Panc1 (cell line): Measurements from ENCODE around the gene LZTFL1. TPM values are rescaled to one million over a fixed set of nuclear protein-coding genes. Genes with fewer than 3 reads are reported as not detected.

Source experiments
- ATAC-seq: fragments of 200-7000 bp; cut with Tn5 transposase; 2 replicates; pipeline ENCODE4 v1.9.1; 2020; ENCODE audit warnings: mild to moderate bottlenecking, moderate library complexity
- BruUV-seq: library from RNA; stranded (reverse); fragments of 400-500 nt; replicated peaks from 2 replicates; lab custom pipeline; 2021; lab: Mats Ljungman, UMichigan
- CTCF ChIA-PET: fragments of 300-600 bp; sonication (Branson Sonifier 250); formaldehyde crosslinking; loops from one replicate; lab custom pipeline; 2022; ENCODE audit warnings: antibody characterized with exemption; lab: Charles Lee
- POLR2A ChIA-PET: fragments of 300-600 bp; sonication (Branson Sonifier 250); formaldehyde crosslinking; loops from one replicate; lab custom pipeline; 2022; ENCODE audit warnings: antibody characterized with exemption; lab: Charles Lee
- DNase-seq: peaks from one replicate; pipeline ENCODE4 v3.0.0-alpha.2; 2010; ENCODE audit warnings: low read depth, low spot score
- H3K27ac ChIP-seq: 2 replicates; pipeline ENCODE4 v1.5.1; 2011; ENCODE audit warnings: mild to moderate bottlenecking, low read length, inconsistent platforms
- H3K27me3 ChIP-seq: fragments of 200-500 bp; sonication (Bioruptor generic); 2 replicates; pipeline ENCODE4 v1.6.0; 2014; ENCODE audit warnings: low read length, inconsistent platforms; ENCODE audit not compliant: control insufficient read depth, insufficient read depth
- H3K36me3 ChIP-seq: fragments of 200-500 bp; sonication (Bioruptor generic); 2 replicates; pipeline ENCODE4 v1.5.1; 2014; ENCODE audit warnings: inconsistent platforms, mild to moderate bottlenecking, low read length, moderate library complexity; ENCODE audit not compliant: control insufficient read depth, insufficient read depth
- H3K4me1 ChIP-seq: 2 replicates; pipeline ENCODE4 v1.5.1; 2011; ENCODE audit warnings: inconsistent platforms, mild to moderate bottlenecking, low read length, moderate library complexity; ENCODE audit not compliant: control insufficient read depth, insufficient read depth
- H3K4me3 ChIP-seq, 2 experiments: 2 replicates each; pipeline ENCODE4 v1.5.1; 2011 to 2012; ENCODE audit warnings: low read depth in 2 of 2, low read length in 2 of 2, mild to moderate bottlenecking in 2 of 2, inconsistent platforms in 1 of 2, moderate library complexity in 1 of 2
- H3K9me3 ChIP-seq: fragments of 200-500 bp; sonication (Bioruptor generic); 2 replicates; pipeline ENCODE4 v1.5.1; 2014; ENCODE audit warnings: low read depth, mild to moderate bottlenecking, inconsistent platforms, low read length, moderate library complexity; ENCODE audit not compliant: control insufficient read depth, insufficient read depth
- POLR2AphosphoS5 ChIP-seq: IDR thresholded peaks from 2 replicates; pipeline ENCODE4 v1.6.1; 2012; ENCODE audit warnings: mild to moderate bottlenecking, low read depth, low read length, moderate library complexity
- SIN3A ChIP-seq: IDR thresholded peaks from 2 replicates; pipeline ENCODE4 v1.6.1; 2012; ENCODE audit warnings: low read depth, mild to moderate bottlenecking, low read length, moderate library complexity, borderline replicate concordance; ENCODE audit not compliant: insufficient read depth
- TCF7L2 ChIP-seq: IDR thresholded peaks from 2 replicates; pipeline ENCODE4 v1.6.1; 2011; ENCODE audit warnings: mild to moderate bottlenecking, low read depth, low read length, inconsistent platforms
- in situ Hi-C: cut with HindIII; loops from 2 replicates; pipeline ENCODE4 v1.10.0; 2016; ENCODE audit warnings: low sequenced_read_pairs, low pct_unique_long_range_greater_than_20kb
- intact Hi-C: fragments of 100-400 bp; cut with micrococcal nuclease; formaldehyde crosslinking; loops from one replicate; pipeline ENCODE4 v1.10.0; 2022; ENCODE audit not compliant: unreplicated experiment
- total RNA-seq: library from RNA; stranded (reverse); gene quantifications from one replicate; pipeline ENCODE4 v1.2.1, GENCODE V29; 2021; ENCODE audit not compliant: unreplicated experiment
- TF ChIP-seq, protein P1 (sequence below): fragments of 450-650 bp; IDR thresholded peaks from 2 replicates; pipeline ENCODE4 v1.5.1; 2017; ENCODE audit warnings: mild to moderate bottlenecking
- TF ChIP-seq, protein P2 (sequence below), 2 experiments: IDR thresholded peaks; 2 replicates each; pipeline ENCODE4 v1.6.1; 2011 to 2012; ENCODE audit warnings: low read depth in 2 of 2, control low read depth in 1 of 2, low read length in 1 of 2, mild to moderate bottlenecking in 1 of 2, moderate library complexity in 1 of 2; ENCODE audit not compliant: insufficient read depth in 1 of 2

LZTFL1 gene
- total RNA-seq, 1 experiment from 2014 or later = 12.3 TPM

DNA sequence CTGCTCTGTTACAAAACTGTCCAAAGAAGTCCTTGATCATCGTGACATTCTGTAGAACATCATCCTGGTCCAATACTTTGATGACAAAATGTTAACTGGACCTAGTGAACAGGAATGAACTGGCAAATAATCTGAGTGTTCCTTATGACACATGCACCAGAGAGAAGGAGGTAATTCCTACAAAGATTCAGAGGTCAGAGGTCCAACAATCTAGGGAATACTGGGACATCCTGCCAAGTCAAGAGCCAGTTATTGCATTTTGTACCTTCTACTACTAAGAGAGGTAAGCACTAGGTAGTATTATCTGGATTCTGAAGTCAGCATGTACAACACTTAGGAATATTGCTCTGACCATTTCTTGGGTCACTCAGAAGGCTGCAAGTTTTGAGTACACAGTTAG lies 20.8 kb downstream of the LZTFL1 start:
- H3K9me3 ChIP-seq = no peaks in the 10 kb centered on the region
- POLR2A ChIA-PET = interaction anchor here (0.6 kb wide), 1 partner anchor 40 kb away, joined by 3 read pairs; no protein-coding TSS in a partner anchor
- CTCF ChIA-PET = no interaction called here

DNA sequence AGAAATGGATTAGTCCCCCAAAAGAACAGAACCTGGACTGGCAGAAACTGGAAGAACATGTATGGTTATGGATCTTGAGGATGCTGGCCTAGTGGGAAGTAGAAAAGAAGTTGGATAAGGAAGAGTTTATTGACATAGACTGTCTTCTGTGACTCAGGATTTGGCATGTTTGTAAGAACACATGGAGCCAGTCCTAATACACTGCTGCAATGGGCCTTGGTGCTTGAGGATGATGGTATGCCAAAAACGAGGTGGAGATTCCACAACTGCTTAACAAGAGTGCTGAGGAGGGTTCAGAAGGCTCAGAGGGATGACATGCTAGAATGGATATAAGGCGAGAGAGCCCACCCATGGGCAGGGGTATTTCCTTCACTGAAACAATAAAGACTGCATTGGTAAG lies 22.4 kb downstream of the LZTFL1 start:
- Histone ChIP-seq H3K4me1 (no peaks in the 10 kb centered on the region), H3K36me3 (no peaks in the 10 kb centered on the region), H3K27me3 (no peaks in the 10 kb centered on the region), H3K27ac (no peak overlapping the region), H3K9me3 (no peaks in the 10 kb centered on the region), H3K4me3 (no peak overlapping the region)
- BruUV-seq = no TSS peak
- ChIA-PET CTCF (no interaction called here), POLR2A (no interaction called here)
- intact Hi-C loops (no loop called here), in situ Hi-C loops (no loop called here)
- DNase-seq (no peak), ATAC-seq (no peak)
- TF ChIP-seq, protein P1, sequence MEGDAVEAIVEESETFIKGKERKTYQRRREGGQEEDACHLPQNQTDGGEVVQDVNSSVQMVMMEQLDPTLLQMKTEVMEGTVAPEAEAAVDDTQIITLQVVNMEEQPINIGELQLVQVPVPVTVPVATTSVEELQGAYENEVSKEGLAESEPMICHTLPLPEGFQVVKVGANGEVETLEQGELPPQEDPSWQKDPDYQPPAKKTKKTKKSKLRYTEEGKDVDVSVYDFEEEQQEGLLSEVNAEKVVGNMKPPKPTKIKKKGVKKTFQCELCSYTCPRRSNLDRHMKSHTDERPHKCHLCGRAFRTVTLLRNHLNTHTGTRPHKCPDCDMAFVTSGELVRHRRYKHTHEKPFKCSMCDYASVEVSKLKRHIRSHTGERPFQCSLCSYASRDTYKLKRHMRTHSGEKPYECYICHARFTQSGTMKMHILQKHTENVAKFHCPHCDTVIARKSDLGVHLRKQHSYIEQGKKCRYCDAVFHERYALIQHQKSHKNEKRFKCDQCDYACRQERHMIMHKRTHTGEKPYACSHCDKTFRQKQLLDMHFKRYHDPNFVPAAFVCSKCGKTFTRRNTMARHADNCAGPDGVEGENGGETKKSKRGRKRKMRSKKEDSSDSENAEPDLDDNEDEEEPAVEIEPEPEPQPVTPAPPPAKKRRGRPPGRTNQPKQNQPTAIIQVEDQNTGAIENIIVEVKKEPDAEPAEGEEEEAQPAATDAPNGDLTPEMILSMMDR = no peak
- no peak for TF ChIP-seq TCF7L2
- no peak for TF ChIP-seq SIN3A
- TF ChIP-seq, protein P2, sequence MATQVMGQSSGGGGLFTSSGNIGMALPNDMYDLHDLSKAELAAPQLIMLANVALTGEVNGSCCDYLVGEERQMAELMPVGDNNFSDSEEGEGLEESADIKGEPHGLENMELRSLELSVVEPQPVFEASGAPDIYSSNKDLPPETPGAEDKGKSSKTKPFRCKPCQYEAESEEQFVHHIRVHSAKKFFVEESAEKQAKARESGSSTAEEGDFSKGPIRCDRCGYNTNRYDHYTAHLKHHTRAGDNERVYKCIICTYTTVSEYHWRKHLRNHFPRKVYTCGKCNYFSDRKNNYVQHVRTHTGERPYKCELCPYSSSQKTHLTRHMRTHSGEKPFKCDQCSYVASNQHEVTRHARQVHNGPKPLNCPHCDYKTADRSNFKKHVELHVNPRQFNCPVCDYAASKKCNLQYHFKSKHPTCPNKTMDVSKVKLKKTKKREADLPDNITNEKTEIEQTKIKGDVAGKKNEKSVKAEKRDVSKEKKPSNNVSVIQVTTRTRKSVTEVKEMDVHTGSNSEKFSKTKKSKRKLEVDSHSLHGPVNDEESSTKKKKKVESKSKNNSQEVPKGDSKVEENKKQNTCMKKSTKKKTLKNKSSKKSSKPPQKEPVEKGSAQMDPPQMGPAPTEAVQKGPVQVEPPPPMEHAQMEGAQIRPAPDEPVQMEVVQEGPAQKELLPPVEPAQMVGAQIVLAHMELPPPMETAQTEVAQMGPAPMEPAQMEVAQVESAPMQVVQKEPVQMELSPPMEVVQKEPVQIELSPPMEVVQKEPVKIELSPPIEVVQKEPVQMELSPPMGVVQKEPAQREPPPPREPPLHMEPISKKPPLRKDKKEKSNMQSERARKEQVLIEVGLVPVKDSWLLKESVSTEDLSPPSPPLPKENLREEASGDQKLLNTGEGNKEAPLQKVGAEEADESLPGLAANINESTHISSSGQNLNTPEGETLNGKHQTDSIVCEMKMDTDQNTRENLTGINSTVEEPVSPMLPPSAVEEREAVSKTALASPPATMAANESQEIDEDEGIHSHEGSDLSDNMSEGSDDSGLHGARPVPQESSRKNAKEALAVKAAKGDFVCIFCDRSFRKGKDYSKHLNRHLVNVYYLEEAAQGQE (IDR thresholded peaks at IDR 0.05; ENCODE audit: insufficient read depth in 1 of 2, low read depth in 2 of 2, low read length in 1 of 2) = no peak
- TF ChIP-seq POLR2AphosphoS5 = no peak

More for the DNA sequence above, 20.8 kb downstream of the LZTFL1 start:
- no peaks in the 10 kb centered on the region; the same call in 1 of the 2 replicates for H3K36me3 ChIP-seq
- ATAC-seq (no peak), DNase-seq (no peak)
- no peaks in the 10 kb centered on the region for H3K27me3 ChIP-seq
- no peak overlapping the region for H3K4me3 ChIP-seq
- H3K27ac ChIP-seq = no peak overlapping the region
- no peaks in the 10 kb centered on the region for H3K4me1 ChIP-seq
- TF ChIP-seq SIN3A = no peak
- no peak for TF ChIP-seq TCF7L2
- no peak for TF ChIP-seq POLR2AphosphoS5
- TF ChIP-seq, protein P2 (IDR thresholded peaks at IDR 0.05; ENCODE audit: insufficient read depth in 1 of 2, low read depth in 2 of 2, low read length in 1 of 2) = no peak
- TF ChIP-seq, protein P1 = no peak
- no TSS peak for BruUV-seq
- intact Hi-C loops (no loop called here), in situ Hi-C loops (no loop called here)
